ENCODE results near the gene DDX52. TPM values are rescaled to one million over a fixed set of nuclear protein-coding genes. Genes with fewer than 3 reads are reported as not detected.

Gene DDX52
- total and polyA plus RNA-seq, 2 of the 13 experiments (the other 11 are each of a cell fraction or from before 2014, with no cell fraction given), result 8.9 to 36.1 TPM

GRCh38 chr17:37683454-37683984, 40.3 kb upstream of the DDX52 start (continued):
- TF ChIP-seq PAWR (CRISPR knock-in tag; IDR thresholded peaks at IDR 0.05; ENCODE audit: borderline replicate concordance) (no peak), TAF1 (CRISPR knock-in tag; IDR thresholded peaks at IDR 0.05) (no peak), ZNF644 (CRISPR knock-in tag; IDR thresholded peaks at IDR 0.05; ENCODE audit: low read depth) (no peak), ZNF235 (CRISPR knock-in tag; IDR thresholded peaks at IDR 0.05; ENCODE audit: borderline replicate concordance) (no peak), TRIM24 (CRISPR knock-in tag; IDR thresholded peaks at IDR 0.05) (no peak), DRAP1 (CRISPR knock-in tag; IDR thresholded peaks at IDR 0.05) (no peak), SALL2 (CRISPR knock-in tag; IDR thresholded peaks at IDR 0.05) (no peak), KLF11 (CRISPR knock-in tag; IDR thresholded peaks at IDR 0.05) (no peak), ZNF329 (CRISPR knock-in tag; IDR thresholded peaks at IDR 0.05; ENCODE audit: low read depth) (no peak), SMC3 (IDR thresholded peaks at IDR 0.05; ENCODE audit: low read length) (no peak), ATF6 (CRISPR knock-in tag; conservative IDR thresholded peaks at IDR 0.05) (no peak), RXRB (CRISPR knock-in tag; IDR thresholded peaks at IDR 0.05; ENCODE audit: borderline replicate concordance) (peak; percentile 71), ZNF367 (CRISPR knock-in tag; IDR thresholded peaks at IDR 0.05; ENCODE audit: borderline replicate concordance) (no peak), RBAK (CRISPR knock-in tag; IDR thresholded peaks at IDR 0.05) (no peak), ZNF83 (CRISPR knock-in tag; IDR thresholded peaks at IDR 0.05; ENCODE audit: borderline replicate concordance) (no peak), SRSF9 (IDR thresholded peaks at IDR 0.05; ENCODE audit: borderline replicate concordance, insufficient read depth, low read depth, low read length, poor library complexity, severe bottlenecking) (no peak), IRX3 (CRISPR knock-in tag; IDR thresholded peaks at IDR 0.05; ENCODE audit: borderline replicate concordance, low read depth) (no peak), ZNF503 (CRISPR knock-in tag; IDR thresholded peaks at IDR 0.05) (peak; percentile 90), ZNF777 (CRISPR knock-in tag; IDR thresholded peaks at IDR 0.05) (no peak), PLSCR1 (CRISPR knock-in tag; IDR thresholded peaks at IDR 0.05; ENCODE audit: borderline replicate concordance) (no peak), NKX3-1 (CRISPR knock-in tag; IDR thresholded peaks at IDR 0.05) (0 out of 2 replicates have a peak, but pooled peaks have one; percentile 44), ZZZ3 (CRISPR knock-in tag; IDR thresholded peaks at IDR 0.05; ENCODE audit: borderline replicate concordance) (no peak), ZNF557 (CRISPR knock-in tag; IDR thresholded peaks at IDR 0.05) (no peak), DZIP1 (CRISPR knock-in tag; IDR thresholded peaks at IDR 0.05) (no peak)

Measured in HepG2 (cell line).